Measurements from ENCODE around the gene UNC13C. TPM values are rescaled to one million over a fixed set of nuclear protein-coding genes. Genes with fewer than 3 reads are reported as not detected.

The UNC13C gene
- total RNA-seq, 1 experiment from 2014 or later: not detected

GRCh38 chr15:54571576-54571975 is 593.3 kb downstream of the UNC13C start:
- no peak overlapping the region for H2AFZ ChIP-seq (ENCODE audit: low read depth, low read length, poor library complexity, severe bottlenecking)
- H3K9me2 ChIP-seq (ENCODE audit: insufficient read depth): no peaks in the 10 kb centered on the region
- no peak for DNase-seq (ENCODE audit: low read depth, low spot score)
- H3K9me3 ChIP-seq (ENCODE audit: control insufficient read depth in 1 of 2, insufficient read depth in 1 of 2, low read depth in 1 of 2, low read length in 2 of 2): peaks cover 0 to 12% of the 10 kb centered on the region in 2 experiments; a peak in 3 of 4 replicates
- no peak overlapping the region for H3K27ac ChIP-seq (ENCODE audit: low read depth, low read length)
- POLR2A ChIA-PET: no interaction called here
- H3K27me3 ChIP-seq (ENCODE audit: insufficient read depth, low read length): no peaks in the 10 kb centered on the region
- intact Hi-C loops (cut with micrococcal nuclease): no loop called here
- no peak for TF ChIP-seq EZH2phosphoT487 (IDR thresholded peaks at IDR 0.05; ENCODE audit: borderline replicate concordance)
- no peak for TF ChIP-seq CBX3 (IDR thresholded peaks at IDR 0.05; ENCODE audit: low read depth)
- no peak for TF ChIP-seq SIN3A (IDR thresholded peaks at IDR 0.05; ENCODE audit: low read depth)
- TF ChIP-seq, protein P1, sequence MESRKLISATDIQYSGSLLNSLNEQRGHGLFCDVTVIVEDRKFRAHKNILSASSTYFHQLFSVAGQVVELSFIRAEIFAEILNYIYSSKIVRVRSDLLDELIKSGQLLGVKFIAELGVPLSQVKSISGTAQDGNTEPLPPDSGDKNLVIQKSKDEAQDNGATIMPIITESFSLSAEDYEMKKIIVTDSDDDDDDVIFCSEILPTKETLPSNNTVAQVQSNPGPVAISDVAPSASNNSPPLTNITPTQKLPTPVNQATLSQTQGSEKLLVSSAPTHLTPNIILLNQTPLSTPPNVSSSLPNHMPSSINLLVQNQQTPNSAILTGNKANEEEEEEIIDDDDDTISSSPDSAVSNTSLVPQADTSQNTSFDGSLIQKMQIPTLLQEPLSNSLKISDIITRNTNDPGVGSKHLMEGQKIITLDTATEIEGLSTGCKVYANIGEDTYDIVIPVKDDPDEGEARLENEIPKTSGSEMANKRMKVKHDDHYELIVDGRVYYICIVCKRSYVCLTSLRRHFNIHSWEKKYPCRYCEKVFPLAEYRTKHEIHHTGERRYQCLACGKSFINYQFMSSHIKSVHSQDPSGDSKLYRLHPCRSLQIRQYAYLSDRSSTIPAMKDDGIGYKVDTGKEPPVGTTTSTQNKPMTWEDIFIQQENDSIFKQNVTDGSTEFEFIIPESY (IDR thresholded peaks at IDR 0.05; ENCODE audit: extremely low read depth, insufficient replicate concordance, low read length): no peak
- no peak for TF ChIP-seq SRF (IDR thresholded peaks at IDR 0.05; ENCODE audit: low read depth)
- no peak for TF ChIP-seq POLR2AphosphoS5 (IDR thresholded peaks at IDR 0.05; ENCODE audit: low read depth, low read length)
- TF ChIP-seq POLR2A (IDR thresholded peaks at IDR 0.05; ENCODE audit: borderline replicate concordance, extremely low read depth, insufficient read depth, insufficient read length): no peak
- no peak for TF ChIP-seq JUND (IDR thresholded peaks at IDR 0.05)
- no peak for TF ChIP-seq EZH2 (IDR thresholded peaks at IDR 0.05)
- no peak for TF ChIP-seq YY1 (IDR thresholded peaks at IDR 0.05; ENCODE audit: extremely low read depth, insufficient replicate concordance, low read depth, low read length)
- RAD21 ChIA-PET (ENCODE audit: low non-redundant PET in 1 of 2, low total read pairs in 2 of 2, uncharacterized antibody in 2 of 2, unreplicated experiment in 2 of 2): no interaction called here
- no peak overlapping the region for H3K9ac ChIP-seq (ENCODE audit: low read length)
- no TSS peak for BruUV-seq (replicated peaks)
- no peak for ATAC-seq
- no peak overlapping the region for H3K4me2 ChIP-seq (ENCODE audit: low read length)
- no peaks in the 10 kb centered on the region for H3K36me3 ChIP-seq (ENCODE audit: control insufficient read depth in 1 of 2, insufficient read depth in 2 of 2, low read length in 2 of 2)
- CTCF ChIA-PET: no interaction called here
- no peak overlapping the region for H3K4me3 ChIP-seq (replicated peaks in 1 of 2; ENCODE audit: low read depth in 1 of 2, low read length in 2 of 2)
- H3K79me2 ChIP-seq (ENCODE audit: insufficient read depth, low read length): no peaks in the 10 kb centered on the region
- H3K4me1 ChIP-seq (ENCODE audit: control insufficient read depth in 1 of 2, insufficient read depth in 2 of 2, low read length in 2 of 2): no peaks in the 10 kb centered on the region
- H4K20me1 ChIP-seq (ENCODE audit: insufficient read depth): no peaks in the 10 kb centered on the region

Measured in HCT116 (cell line).